GM18907 (cell line): ENCODE results near the gene KLF13.

Source experiments
- ATAC-seq: cut with Tn5 transposase; IDR thresholded peaks from one replicate; pipeline ENCODE4 v1.9.1; 2021; ENCODE audit warnings: mild to moderate bottlenecking, moderate library complexity; ENCODE audit not compliant: unreplicated experiment

The KLF13 gene

DNA sequence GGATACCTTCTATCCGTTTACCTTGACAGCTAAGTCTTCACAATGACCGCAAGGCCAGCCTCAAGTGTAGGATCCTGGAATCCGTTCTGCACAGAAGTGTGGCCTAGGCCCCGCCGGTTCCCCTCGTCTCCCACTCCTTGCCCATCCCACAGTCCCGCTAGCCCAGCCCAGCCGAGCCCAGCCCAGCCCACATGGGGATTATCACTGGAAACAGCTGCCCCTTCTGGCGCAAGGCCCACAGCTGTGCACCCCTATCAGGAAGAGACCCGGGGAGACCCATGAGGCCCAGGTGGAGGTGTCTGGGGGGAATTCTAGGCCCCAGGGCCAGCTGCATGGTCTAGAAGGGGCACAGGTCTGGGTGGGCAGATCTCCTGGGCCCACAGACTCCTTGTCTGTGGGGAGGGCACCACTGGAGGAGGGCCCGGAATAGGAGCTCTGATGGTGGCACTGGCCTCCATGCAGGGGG lies 27.9 kb upstream of the KLF13 start:
- ATAC-seq: no peak

DNA sequence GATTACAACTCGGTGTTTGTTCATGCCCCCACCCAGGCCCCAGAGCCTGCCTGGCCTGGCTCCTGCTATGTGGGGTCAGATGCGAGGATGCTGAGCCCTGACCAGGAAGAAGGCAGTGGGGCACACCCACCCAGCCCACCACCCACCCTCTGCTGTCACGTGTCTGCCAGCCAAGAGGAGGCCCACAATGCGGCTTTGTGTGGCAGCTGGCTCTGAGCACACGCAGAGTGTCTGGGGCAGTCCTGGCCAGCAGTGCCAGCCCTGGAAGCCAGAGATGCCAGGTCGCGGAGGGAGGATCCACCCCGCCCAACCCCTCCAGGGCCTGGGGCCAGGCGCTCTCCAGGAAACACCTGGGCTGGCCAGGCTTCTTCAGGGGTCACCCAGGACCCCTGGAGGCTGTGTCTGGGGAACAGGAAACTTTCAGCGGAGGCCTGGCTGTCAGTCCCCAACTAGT lies 26.4 kb upstream of the KLF13 start:
- ATAC-seq: no peak

DNA sequence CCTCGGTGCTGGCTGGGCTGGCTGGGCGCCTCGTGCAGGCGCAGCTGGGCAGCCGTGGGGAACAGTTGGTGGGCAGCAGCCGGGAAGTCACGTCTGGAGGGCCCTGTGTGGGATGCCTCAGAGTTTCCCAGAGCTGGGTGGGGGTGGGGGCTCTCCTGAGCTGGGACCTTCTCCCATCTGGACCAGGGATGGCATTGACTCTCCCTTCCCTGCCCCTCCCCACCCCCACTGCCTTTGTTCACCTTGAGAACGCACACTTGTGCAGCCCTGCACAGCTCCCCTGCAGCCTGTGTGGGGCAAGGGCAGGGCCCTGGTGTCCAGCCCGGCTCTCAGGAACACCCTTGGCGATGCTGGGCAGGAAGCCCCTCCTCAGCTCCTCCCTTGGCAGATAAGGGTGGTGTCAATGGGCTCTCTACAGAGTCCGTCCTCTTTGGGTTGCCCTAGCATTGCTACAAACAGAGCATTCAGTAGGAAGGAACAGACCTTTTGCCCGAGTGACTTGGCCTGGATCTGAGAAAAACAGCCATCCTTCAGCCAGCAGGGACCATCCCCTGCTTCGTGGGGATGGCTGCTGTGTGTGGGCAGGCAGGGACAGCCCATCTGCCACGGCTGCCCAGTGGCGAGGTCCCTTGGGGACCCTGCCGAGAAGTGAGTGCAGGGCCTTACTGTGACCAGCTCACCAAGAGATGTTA lies 25.5 kb upstream of the KLF13 start:
- peak; percentile 44 for ATAC-seq

DNA sequence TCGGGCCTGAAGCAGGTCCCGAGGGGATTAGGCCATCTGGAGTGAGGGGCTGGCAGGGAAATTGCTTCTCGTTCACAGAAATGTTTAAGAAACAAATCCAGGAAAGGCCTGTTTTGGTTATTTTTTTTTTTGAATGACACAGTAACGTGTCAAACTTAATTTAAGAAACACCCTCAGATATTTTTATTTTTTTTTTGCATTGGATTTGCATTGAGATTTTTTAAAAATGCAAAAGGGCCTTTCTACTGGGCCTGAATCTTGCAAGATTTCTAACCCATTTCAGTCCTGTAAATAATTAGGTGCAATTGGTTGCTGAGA lies 25.0 kb upstream of the KLF13 start:
- ATAC-seq: no peak

DNA sequence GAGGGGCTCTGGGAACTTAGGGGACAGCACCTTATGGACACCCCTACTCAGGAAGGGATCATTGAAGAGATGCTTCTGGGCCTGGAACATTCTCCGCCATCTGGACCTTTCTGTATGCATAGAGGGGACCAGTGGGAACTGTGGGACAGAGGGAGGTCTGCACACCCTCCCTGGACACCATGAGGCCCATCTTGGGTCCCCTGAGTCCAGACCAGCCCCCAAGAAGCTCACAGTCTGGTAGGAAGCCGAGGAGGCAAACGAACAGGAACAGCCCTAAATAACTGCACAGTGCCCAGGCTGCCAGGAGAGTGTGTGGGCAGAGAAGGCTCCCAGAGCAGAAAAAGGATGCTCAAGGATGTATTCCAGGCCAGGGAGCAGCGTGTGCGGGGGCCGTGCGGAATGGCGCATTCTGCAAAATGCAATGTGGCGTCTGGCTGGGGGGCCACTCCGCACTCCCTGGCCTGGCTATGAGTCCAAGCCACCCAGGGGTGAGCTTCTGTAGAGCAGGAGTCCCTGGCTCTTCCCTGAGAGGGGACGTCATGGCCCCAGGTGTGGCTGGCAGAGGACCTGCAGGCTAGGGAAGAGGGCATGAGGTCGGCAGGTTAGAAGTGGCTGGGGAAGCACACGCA lies 24.5 kb upstream of the KLF13 start:
- no peak for ATAC-seq

DNA sequence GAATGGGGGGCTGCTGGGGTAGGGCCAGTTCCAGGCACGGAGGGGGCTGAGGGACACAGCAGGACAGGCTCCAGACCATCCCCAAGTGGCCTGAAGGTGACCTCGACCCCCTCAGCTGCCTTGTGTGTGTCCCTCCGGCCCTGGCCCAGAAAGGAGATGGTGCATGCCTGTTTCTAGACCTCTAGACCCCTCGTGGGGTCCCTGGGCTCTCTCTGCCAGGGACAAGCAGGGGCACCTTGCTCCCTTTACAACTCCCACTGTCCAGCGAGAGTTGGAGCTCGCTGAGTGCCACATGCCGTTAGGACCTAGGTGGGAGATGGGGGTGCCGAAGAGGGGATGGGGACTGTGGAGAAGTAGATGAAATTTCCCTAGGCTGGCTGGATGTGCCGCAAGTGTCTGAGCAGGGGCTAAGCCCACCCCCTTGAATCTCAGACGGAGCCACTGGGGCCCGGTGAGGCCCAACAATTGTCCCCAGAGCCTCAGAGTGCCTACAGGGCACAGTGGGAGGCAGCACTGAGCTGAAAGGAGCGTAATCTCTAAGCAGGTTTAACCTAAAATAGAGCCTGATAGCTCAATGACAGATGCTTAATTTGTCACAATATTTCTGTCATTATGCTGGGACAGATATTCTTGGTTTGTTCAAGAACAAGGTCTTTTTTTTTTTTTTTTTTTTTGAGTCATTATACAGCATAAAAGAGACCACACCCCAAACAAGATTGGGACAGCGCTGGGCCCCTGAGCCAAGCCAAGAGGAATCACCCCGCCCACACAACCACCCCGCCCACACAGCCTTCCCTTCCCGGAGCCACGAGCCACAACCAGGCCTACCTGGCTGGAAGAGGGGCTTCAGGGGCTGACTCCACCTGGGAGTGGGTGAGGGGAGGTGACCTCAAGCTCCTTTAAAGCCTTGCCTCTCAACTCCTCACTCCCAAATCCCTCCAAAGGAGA lies 23.6 kb upstream of the KLF13 start:
- no peak for ATAC-seq

DNA sequence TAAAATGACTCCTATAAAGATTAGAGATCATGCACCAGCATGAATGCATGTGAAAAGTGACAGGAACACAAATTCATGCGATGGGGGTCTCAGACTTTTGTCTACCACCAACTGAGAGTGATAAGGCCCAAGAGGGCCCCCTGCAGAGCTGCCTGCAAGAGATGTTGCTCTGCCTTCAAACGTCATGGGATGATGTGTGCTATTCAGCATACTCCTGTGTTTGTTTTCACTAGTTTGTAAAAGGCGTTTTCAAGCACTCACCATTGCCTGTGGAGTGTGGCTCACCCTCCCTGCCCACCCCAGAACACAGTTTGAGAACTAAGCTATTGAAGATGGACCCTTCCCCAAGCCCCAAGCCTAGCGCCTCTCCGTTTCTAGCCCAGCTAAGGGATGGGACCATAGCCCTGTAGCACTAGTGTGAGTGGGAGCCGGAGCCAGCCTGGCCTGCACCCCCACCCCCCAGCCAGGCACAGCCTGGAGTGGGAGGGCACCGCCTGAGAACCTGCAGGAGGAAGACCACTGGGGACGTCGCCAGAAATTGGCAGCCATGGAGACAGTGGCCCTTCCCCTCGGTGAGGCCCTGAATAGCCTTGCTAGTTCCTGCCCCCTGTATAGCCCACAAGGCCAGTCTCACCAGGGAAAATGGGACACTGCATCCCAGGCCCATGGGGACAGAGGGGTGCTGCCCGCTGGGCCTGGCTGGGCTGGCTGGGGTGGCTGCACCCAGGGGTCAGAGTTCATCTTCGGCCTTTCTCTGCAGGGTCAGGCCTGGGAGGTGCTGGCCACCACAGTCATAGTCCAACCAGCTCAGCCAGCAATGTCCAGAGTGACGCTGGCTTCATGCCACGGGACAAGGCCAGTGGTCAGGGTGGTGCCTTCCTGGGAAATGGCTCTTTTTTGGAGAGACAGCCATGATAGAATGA lies 22.6 kb upstream of the KLF13 start:
- ATAC-seq: no peak

DNA sequence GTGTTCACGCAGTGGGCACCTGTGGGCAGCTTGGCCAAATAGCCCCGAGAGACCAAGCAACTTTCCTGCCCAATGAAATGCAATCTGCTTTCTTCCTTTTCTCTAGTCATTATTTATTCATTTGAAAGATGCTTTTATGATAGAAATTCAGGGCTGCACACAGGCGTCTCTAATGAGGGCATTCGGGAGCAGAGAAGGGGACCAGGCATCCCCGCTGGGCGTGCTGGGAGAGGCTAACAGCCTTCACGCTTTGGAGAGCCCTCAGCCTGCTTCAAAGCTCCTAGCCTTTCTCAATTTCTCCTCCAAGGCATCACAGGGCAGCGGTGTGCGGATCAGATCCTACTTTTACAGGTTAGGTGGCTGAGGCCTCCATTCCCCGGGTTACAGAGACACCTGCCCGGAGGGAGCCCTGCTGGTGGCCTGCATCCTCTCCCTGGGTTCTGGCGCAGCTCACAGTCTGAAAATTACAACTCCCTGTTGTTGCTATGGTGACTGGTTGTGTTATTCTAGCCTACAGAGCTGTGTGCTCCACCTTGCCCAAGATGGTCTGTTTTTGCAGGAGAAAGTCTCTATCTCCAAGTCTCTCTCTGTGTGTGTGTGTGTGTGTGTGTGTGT lies 21.8 kb upstream of the KLF13 start:
- ATAC-seq: no peak

DNA sequence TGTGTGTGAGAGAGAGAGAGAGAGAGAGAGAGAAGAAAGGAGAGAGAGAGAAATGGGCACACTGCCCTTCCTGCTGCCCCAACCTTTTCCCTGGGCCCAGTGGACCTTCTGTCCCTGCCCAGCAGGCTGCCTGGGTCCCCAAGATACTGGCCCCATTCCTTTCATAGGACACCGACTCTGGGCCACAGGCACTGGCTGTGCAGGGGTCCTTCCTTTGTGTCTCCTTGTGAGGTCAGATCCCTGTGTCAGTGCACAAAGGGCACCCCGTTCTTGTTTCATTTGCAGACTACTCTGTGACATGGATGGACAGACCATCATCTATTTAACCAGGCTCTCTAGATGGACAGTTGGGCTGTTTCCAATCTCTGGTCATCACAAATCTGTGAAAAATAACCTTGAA lies 21.3 kb upstream of the KLF13 start:
- ATAC-seq: no peak

DNA sequence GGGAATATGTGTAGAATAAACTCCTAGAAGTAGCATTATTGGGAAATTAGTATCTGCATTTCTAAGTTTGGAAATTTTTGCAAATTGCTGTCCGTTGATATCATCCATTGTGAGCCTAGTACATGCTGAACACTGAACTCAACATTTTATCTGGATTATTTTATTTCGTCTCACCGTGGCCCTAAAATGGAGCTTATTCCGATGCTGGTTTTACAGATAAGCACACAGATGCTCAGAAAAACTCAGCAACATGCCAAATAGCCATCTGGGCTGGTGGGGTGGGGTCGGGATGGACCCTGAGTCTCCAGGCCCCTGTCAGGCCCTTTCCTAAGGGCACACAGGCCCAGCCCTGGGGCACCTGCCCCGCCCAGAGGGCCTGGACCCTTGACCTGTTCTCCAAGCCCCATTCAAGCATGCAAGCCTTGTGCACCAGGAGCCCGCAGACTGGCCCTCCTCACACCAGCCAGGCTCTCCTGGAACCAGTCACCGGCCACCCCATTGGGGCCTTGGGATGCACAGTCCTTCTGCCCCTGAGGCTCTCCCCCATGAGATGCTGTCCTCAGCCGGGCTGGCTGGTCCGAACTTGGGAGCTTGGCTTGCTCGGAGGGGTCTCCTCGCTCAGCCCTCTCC lies 20.7 kb upstream of the KLF13 start:
- no peak for ATAC-seq

DNA sequence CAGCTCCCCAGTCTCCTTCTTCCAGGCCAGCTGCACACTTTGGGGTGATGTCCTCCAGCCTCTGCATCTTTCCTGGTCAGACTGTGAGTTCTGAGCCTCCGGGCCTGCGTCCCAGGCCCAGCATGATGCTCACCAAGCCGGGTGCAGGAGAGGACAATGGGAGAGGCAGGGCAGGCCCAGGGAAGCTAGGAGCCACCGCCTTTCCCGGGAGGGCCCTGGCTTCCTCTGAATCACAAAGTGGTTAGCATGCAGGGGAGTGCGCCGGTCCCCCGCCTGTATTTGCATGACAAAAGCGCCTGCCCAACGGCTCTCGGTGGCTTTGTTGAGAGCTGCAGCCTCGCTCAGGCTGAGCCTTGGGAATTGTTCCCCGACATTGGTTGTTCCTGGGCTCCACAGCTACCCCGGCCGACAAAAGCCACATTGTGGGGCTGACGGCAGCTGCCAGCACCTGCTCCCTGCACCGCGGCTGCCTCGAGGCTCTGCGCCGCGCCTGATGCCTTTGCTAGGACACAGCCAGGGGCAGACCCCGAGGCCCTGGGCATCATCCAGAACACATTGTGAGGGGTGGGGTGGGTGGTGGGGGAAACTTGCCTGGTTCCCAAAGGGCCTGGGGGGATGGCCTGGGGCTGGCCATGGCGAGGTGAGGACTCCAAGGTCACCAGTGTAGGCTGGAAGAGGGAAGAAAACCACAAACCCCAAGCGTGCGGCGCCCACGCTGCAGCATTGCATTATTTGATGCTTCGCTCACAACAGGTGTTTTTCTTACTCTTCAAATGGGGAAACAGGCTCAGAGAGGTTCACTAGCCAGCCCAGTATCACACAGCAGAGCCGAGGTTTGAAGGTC lies 20.0 kb upstream of the KLF13 start:
- no peak for ATAC-seq

DNA sequence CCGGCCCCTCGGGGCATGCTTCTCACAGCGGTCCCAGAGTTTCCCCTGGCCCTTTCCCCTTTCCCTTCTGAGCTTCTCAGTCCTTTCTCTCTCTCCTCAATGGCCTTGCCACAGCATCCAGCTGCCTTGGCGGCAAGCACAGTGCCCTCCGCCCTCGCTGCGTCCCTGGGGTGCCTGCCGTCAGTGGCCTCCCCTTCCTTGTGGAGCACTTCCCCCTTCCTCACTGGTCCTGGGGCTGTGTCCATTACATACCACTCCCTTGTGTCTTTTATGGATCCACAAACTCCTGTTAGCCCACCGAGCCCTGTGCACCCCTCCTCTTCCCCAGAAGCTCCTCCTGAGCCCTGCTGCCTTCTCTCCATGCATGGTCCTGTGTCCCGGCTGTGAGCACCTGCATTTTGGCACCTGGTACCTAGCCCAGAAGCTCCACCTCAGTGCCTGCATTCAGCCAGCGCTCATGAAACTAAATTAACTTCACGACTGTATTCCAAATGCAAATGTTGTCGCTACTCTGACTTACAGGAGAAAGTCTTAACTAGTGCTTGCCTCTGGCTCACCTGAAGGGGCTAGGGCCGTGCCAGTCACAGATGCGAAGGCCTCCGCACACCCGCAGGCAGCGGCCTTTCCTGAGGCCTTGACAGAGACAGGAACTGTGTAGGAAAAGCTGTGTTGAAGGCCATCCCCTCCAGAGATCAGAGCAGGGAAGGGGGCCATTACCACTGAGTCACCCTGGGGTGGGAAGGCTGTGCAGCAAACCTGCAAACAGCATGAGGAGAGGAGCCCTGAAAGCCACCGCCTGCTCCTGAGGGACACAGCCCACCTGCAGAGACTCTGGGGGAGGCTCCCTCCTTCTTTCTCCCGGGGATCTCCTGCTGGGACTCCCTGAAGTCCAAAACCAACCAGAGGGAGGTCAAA lies 19.1 kb upstream of the KLF13 start:
- ATAC-seq: no peak

DNA sequence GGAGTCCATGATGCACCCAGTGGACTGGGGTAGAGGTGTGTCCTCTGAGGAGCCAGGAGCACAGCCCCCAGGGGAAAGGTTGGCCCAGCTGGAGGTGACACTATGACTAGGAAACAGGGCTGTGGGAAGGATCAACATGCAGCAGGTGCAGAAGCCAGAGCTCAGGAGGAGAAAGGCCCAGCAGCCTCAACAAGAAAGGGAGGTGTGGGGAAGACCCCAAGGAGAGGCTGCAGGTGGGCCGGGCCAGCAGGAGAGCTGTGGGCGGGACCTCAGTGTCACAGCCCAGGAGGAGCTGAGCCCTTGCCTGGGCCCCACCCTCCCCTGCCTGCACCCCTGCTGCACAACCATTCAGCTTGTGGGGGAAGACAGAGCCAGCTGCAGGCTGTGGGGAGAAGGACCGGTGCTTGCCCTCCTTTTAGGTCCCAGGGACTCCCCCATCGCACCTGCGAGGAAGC lies 18.4 kb upstream of the KLF13 start:
- no peak for ATAC-seq

DNA sequence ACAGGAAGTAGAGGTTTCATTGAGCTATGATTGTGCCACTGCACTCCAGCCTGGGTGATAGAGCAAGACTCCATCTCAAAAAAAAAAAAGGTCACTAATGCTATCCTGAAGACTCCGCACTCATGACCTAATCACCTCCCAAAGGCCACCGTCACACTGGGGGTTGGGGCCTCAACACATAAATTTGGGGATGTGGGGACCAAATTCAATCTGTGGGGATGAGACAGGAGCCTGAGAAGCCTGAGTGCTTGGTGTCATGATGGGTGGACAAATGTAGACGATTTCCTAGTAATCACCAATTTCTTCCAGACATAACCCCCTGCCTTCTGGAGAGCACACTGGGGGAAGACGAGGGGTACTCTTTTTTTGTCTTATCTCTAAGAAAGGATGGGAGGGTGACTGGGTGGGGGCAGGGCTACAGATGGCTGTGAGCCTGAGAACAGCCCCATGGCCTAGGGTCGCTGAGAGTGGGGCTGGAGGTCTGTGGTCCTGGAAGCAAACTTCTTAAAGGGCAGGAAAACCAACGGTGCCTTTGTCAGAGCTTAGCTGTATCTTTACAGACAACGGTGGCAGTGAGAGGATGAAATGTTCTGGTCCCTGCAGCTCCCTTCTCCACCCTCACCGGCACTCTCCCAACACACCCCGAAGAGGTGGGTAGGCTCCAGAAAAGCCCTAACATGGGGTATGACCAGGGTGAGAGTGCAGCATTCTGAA lies 16.6 kb upstream of the KLF13 start:
- ATAC-seq: no peak

DNA sequence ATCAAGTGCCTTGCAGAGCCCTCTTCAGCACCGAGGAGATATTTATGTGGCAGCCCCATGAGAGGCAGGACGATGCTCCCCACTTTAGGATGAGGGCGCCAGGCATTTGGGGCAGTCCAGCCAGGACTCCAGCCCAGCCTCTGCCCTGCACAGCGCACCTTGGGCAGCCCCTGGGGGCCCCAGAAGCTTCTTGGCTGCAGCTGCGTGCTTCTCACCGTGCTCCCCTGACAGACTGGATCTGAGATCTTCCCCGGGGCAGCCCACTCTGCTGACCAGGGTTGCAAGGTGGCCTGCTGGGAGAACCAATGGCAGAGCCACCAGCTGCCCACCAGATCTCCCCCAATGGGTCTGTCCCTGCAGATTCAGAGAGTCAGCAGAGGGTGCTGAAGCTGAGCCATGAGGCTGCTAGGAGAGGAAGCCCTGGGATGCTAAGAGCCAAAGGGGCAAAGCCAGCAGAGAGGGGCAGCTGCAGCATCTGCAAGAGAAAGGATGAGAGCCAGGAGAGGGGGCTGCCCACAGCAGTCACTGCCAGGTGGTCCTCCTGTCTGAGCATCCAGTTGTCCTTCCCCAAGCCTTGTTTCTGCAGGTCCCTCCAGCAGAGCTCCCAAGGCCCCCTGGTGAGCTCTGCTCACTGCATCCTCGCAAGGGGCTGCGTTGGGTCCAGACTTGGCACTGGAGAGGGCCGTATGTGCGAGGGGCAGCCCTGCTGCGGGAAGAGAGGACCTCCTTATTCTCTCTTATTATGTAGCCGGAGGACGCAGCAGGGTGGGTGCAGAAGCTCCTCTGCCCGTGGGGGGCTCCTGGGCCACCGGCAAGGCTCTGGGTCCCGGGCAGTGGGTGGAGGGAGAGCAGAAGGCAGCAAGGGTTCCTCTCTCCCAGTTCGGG lies 14.7 kb upstream of the KLF13 start:
- ATAC-seq: no peak

DNA sequence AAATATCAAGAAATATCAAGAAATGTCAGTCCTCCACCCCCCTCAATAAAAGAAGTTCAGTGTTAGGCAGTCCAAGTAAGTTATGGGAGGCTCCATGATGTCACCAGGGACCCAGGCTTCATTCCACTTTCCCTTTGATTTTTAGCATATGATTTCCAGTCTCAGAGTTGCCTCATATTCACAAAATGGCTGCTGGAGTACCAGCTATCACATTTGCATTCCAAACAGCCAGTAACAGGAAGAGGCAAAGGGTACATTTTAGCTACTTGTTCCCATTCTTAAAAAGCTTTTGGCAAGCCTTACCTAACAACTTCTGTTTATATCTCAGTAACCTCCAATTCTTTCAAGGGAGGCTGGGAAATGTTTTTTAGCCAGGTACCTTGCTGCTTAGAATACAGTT lies 13.4 kb upstream of the KLF13 start:
- no peak for ATAC-seq
